GM12878 (cell line): ENCODE results near the gene PLEKHA6. TPM values are rescaled to one million over a fixed set of nuclear protein-coding genes. Genes with fewer than 3 reads are reported as not detected.

Experiments used
- BHLHE40 ChIP-seq, 2 experiments: fragments of 450-650 bp in 1 of 2; IDR thresholded peaks; 2 replicates each; pipeline ENCODE4 v1.6.1; 2011 to 2017; ENCODE audit warnings: low read depth in 2 of 2, borderline replicate concordance in 1 of 2, improper control_type of control experiment in 1 of 2, low read length in 1 of 2, mild to moderate bottlenecking in 1 of 2
- CBX3 ChIP-seq: fragments of 200-600 bp; sonication (generic); IDR thresholded peaks from 2 replicates; pipeline ENCODE4 v1.6.1; 2016; ENCODE audit warnings: low read depth, borderline replicate concordance
- FOS ChIP-seq: IDR thresholded peaks from 3 replicates; pipeline ENCODE4 v1.6.1; 2011; ENCODE audit warnings: borderline replicate concordance; ENCODE audit not compliant: insufficient read length; ENCODE audit errors: extremely low read depth
- KAT2A ChIP-seq: conservative IDR thresholded peaks from 2 replicates; pipeline ENCODE4 v1.6.1; 2011; ENCODE audit warnings: low read depth, low read length; ENCODE audit not compliant: control insufficient read depth
- MEF2A ChIP-seq: IDR thresholded peaks from 2 replicates; pipeline ENCODE4 v1.6.1; 2011; ENCODE audit warnings: low read depth, mild to moderate bottlenecking, low read length, moderate library complexity; ENCODE audit not compliant: insufficient read depth
- MYC ChIP-seq: IDR thresholded peaks from 2 replicates; pipeline ENCODE4 v1.6.1; 2011; ENCODE audit warnings: mild to moderate bottlenecking, low read length, moderate library complexity, inconsistent platforms; ENCODE audit not compliant: insufficient read depth, insufficient replicate concordance, insufficient read length, severe bottlenecking
- RB1 ChIP-seq: fragments of 450-650 bp; formaldehyde crosslinking; IDR thresholded peaks from 2 replicates; pipeline ENCODE4 v1.6.1; 2017; ENCODE audit warnings: mild to moderate bottlenecking, borderline replicate concordance
- RCOR1 ChIP-seq: conservative IDR thresholded peaks from 2 replicates; pipeline ENCODE4 v1.6.1; 2012; ENCODE audit warnings: low read depth, low read length, improper control_type of control experiment
- STAT1 ChIP-seq: fragments of 450-650 bp; conservative IDR thresholded peaks from 2 replicates; pipeline ENCODE4 v1.6.1; 2014; ENCODE audit warnings: antibody characterized with exemption, mild to moderate bottlenecking
- TCF3 ChIP-seq: IDR thresholded peaks from 2 replicates; pipeline ENCODE4 v1.6.1; 2012; ENCODE audit warnings: low read depth, mild to moderate bottlenecking, low read length, borderline replicate concordance; ENCODE audit not compliant: insufficient read depth
- ZNF274 ChIP-seq: IDR thresholded peaks from one replicate; pipeline ENCODE4 v1.8.0; 2011; ENCODE audit not compliant: insufficient read length, insufficient read depth
- polyA plus RNA-seq, 11 experiments: library from polyadenylated mRNA; depleted of rRNA in 4 of 11; unstranded in 6 of 11; stranded (reverse) in 5 of 11; fragments of >200 nt; fragmentation: Nextera tagmentation in 4 of 11; fragmentation: Illumina TruSeq in 1 of 11; extraction: Ambion mirVana in 4 of 11; extraction: Trizol in 1 of 11; gene quantifications; 1 replicate in 1 of 11; 2 replicates in 10 of 11; pipeline versions ENCODE4 v1.2.1 to v1.2.3, GENCODE V29; 2011 to 2016; ENCODE audit warnings: inconsistent platforms in 2 of 11, missing spikeins in 2 of 11, low read depth in 1 of 11
- total RNA-seq, 4 experiments: library from RNA; depleted of rRNA in 3 of 4; stranded (reverse); fragments of >200 nt in 3 of 4; fragmentation: Illumina TruSeq in 1 of 4; extraction: Trizol in 1 of 4; gene quantifications; 2 replicates each; pipeline versions ENCODE4 v1.2.1 to v1.2.3, GENCODE V29; 2013 to 2021
- TF ChIP-seq, protein P1 (sequence below): fragments of 450-650 bp; formaldehyde crosslinking; IDR thresholded peaks from 2 replicates; pipeline ENCODE4 v1.4.0; 2020; ENCODE audit warnings: mild to moderate bottlenecking, moderate library complexity
- TF ChIP-seq, protein P2 (sequence below): IDR thresholded peaks from 2 replicates; pipeline ENCODE4 v1.6.1; 2011; ENCODE audit warnings: mild to moderate bottlenecking, low read depth, low read length, moderate library complexity; ENCODE audit not compliant: insufficient replicate concordance
- TF ChIP-seq, protein P3 (sequence below): IDR thresholded peaks from 2 replicates; pipeline ENCODE4 v1.6.1; 2012; ENCODE audit warnings: improper control_type of control experiment, low read depth, low read length; ENCODE audit not compliant: insufficient replicate concordance
- TF ChIP-seq, protein P4 (sequence below): fragments of 450-650 bp; IDR thresholded peaks from 2 replicates; pipeline ENCODE4 v1.6.1; 2017; ENCODE audit warnings: low read depth, mild to moderate bottlenecking, moderate library complexity

The PLEKHA6 gene
- total and polyA plus RNA-seq, 10 of the 15 experiments (the other 5 are each of a cell fraction or from before 2014, with no cell fraction given) = 0.04 to 0.81 (median 0.19) TPM; not detected in 4

DNA sequence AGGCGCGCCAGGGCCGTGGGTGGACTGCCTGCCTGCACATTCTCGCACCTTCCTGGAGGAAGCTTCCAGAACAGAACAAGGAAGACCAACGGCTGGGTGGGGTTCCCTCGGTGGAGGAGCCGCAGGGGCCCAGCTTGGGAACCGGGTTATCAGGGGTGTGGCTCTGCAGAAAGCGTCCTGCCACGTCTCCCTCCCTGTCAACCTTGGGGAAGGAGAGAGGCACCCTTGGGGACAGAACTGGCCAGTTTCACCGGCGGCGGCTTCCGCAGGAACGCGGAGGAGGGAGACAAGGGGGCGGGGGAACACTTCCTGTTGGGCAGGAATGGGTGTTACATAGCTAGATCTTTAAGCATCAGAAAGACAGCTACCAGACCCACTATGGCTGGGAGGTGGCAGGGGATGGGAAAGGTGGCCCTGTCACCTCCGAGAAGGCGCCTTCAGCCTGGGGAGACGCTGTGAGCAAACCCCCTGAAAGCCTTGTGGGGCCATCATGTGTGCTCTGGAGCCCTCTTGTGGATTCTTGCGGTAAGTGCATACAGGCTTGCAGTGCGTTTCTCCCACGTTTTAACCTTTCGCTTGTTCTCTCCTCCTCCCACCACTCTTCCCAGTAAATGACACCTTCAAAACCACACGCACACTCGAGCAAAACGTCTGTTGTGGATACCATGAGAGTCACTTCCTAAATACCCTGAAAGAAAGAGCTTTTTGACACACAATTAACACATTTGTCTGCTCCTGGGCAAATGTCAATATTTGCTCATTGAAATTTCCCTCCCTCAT lies 3.8 kb upstream of the PLEKHA6 start (continued):
- TF ChIP-seq MEF2A (no peak), KAT2A (no peak), RCOR1 (0 out of 2 replicates have a peak, but pooled peaks have one; percentile 36), BHLHE40 (IDR thresholded peaks at IDR 0.05; ENCODE audit: borderline replicate concordance in 1 of 2, low read depth in 2 of 2, low read length in 1 of 2) (peak; percentile 38 to 60; a peak in 3 of 4 replicates), ZNF274 (no peak), STAT1 (0 out of 2 replicates have a peak, but pooled peaks have one; percentile 54), CBX3 (no peak), RB1 (peak; percentile 57; the same call in 1 of the 2 replicates), TCF3 (no peak), FOS (no peak), MYC (no peak)
- TF ChIP-seq, protein P1, sequence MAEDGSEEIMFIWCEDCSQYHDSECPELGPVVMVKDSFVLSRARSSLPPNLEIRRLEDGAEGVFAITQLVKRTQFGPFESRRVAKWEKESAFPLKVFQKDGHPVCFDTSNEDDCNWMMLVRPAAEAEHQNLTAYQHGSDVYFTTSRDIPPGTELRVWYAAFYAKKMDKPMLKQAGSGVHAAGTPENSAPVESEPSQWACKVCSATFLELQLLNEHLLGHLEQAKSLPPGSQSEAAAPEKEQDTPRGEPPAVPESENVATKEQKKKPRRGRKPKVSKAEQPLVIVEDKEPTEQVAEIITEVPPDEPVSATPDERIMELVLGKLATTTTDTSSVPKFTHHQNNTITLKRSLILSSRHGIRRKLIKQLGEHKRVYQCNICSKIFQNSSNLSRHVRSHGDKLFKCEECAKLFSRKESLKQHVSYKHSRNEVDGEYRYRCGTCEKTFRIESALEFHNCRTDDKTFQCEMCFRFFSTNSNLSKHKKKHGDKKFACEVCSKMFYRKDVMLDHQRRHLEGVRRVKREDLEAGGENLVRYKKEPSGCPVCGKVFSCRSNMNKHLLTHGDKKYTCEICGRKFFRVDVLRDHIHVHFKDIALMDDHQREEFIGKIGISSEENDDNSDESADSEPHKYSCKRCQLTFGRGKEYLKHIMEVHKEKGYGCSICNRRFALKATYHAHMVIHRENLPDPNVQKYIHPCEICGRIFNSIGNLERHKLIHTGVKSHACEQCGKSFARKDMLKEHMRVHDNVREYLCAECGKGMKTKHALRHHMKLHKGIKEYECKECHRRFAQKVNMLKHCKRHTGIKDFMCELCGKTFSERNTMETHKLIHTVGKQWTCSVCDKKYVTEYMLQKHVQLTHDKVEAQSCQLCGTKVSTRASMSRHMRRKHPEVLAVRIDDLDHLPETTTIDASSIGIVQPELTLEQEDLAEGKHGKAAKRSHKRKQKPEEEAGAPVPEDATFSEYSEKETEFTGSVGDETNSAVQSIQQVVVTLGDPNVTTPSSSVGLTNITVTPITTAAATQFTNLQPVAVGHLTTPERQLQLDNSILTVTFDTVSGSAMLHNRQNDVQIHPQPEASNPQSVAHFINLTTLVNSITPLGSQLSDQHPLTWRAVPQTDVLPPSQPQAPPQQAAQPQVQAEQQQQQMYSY (CRISPR knock-in tag) = no peak
- TF ChIP-seq, protein P2, sequence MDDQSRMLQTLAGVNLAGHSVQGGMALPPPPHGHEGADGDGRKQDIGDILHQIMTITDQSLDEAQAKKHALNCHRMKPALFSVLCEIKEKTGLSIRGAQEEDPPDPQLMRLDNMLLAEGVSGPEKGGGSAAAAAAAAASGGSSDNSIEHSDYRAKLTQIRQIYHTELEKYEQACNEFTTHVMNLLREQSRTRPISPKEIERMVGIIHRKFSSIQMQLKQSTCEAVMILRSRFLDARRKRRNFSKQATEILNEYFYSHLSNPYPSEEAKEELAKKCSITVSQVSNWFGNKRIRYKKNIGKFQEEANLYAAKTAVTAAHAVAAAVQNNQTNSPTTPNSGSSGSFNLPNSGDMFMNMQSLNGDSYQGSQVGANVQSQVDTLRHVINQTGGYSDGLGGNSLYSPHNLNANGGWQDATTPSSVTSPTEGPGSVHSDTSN = no peak
- TF ChIP-seq, protein P3, sequence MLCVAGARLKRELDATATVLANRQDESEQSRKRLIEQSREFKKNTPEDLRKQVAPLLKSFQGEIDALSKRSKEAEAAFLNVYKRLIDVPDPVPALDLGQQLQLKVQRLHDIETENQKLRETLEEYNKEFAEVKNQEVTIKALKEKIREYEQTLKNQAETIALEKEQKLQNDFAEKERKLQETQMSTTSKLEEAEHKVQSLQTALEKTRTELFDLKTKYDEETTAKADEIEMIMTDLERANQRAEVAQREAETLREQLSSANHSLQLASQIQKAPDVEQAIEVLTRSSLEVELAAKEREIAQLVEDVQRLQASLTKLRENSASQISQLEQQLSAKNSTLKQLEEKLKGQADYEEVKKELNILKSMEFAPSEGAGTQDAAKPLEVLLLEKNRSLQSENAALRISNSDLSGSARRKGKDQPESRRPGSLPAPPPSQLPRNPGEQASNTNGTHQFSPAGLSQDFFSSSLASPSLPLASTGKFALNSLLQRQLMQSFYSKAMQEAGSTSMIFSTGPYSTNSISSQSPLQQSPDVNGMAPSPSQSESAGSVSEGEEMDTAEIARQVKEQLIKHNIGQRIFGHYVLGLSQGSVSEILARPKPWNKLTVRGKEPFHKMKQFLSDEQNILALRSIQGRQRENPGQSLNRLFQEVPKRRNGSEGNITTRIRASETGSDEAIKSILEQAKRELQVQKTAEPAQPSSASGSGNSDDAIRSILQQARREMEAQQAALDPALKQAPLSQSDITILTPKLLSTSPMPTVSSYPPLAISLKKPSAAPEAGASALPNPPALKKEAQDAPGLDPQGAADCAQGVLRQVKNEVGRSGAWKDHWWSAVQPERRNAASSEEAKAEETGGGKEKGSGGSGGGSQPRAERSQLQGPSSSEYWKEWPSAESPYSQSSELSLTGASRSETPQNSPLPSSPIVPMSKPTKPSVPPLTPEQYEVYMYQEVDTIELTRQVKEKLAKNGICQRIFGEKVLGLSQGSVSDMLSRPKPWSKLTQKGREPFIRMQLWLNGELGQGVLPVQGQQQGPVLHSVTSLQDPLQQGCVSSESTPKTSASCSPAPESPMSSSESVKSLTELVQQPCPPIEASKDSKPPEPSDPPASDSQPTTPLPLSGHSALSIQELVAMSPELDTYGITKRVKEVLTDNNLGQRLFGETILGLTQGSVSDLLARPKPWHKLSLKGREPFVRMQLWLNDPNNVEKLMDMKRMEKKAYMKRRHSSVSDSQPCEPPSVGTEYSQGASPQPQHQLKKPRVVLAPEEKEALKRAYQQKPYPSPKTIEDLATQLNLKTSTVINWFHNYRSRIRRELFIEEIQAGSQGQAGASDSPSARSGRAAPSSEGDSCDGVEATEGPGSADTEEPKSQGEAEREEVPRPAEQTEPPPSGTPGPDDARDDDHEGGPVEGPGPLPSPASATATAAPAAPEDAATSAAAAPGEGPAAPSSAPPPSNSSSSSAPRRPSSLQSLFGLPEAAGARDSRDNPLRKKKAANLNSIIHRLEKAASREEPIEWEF = no peak
- TF ChIP-seq, protein P4, sequence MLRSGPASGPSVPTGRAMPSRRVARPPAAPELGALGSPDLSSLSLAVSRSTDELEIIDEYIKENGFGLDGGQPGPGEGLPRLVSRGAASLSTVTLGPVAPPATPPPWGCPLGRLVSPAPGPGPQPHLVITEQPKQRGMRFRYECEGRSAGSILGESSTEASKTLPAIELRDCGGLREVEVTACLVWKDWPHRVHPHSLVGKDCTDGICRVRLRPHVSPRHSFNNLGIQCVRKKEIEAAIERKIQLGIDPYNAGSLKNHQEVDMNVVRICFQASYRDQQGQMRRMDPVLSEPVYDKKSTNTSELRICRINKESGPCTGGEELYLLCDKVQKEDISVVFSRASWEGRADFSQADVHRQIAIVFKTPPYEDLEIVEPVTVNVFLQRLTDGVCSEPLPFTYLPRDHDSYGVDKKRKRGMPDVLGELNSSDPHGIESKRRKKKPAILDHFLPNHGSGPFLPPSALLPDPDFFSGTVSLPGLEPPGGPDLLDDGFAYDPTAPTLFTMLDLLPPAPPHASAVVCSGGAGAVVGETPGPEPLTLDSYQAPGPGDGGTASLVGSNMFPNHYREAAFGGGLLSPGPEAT = peak; percentile 64
